Osteoblast (primary cell): ENCODE data around the gene NDST3. TPM values are rescaled to one million over a fixed set of nuclear protein-coding genes. Genes with fewer than 3 reads are reported as not detected.
A peak's percentile ranks its signal among the peaks of the same experiment; 100 is the strongest.

Experiments used
- DNase-seq: peaks from one replicate; pipeline ENCODE4 v3.0.0; 2011; ENCODE audit warnings: low spot score, mixed read lengths; ENCODE audit not compliant: insufficient read length; ENCODE audit errors: missing footprints
- H2AFZ ChIP-seq: 2 replicates; pipeline ENCODE4 v1.6.0; 2011; ENCODE audit warnings: mild to moderate bottlenecking, low read length
- H3K27ac ChIP-seq: 2 replicates; pipeline ENCODE4 v1.5.1; 2011; ENCODE audit warnings: mild to moderate bottlenecking, low read depth, low read length, moderate library complexity
- H3K27me3 ChIP-seq: 2 replicates; pipeline ENCODE4 v1.6.0; 2012; ENCODE audit warnings: mild to moderate bottlenecking, control low read depth, inconsistent platforms, low read length, moderate library complexity; ENCODE audit not compliant: insufficient read depth
- H3K36me3 ChIP-seq: 2 replicates; pipeline ENCODE4 v1.5.1; 2011; ENCODE audit warnings: mild to moderate bottlenecking, low read length, control low read depth, moderate library complexity; ENCODE audit not compliant: insufficient read depth
- H3K4me1 ChIP-seq: 2 replicates; pipeline ENCODE4 v1.5.1; 2011; ENCODE audit warnings: mild to moderate bottlenecking, low read length, control low read depth, moderate library complexity; ENCODE audit not compliant: insufficient read depth
- H3K4me2 ChIP-seq: 2 replicates; pipeline ENCODE4 v1.6.0; 2011; ENCODE audit warnings: mild to moderate bottlenecking, low read length; ENCODE audit not compliant: insufficient read depth
- H3K4me3 ChIP-seq: fragments of 200-600 bp; sonication (generic); 3 replicates; pipeline ENCODE4 v1.5.1; 2012; ENCODE audit warnings: mild to moderate bottlenecking, low read length, inconsistent platforms; ENCODE audit not compliant: insufficient read depth
- H3K79me2 ChIP-seq: 2 replicates; pipeline ENCODE4 v1.6.0; 2012; ENCODE audit warnings: mild to moderate bottlenecking, low read length, control low read depth, inconsistent platforms; ENCODE audit not compliant: insufficient read depth
- H3K9me3 ChIP-seq: 2 replicates; pipeline ENCODE4 v1.5.1; 2011; ENCODE audit warnings: low read depth, low read length, control low read depth
- H4K20me1 ChIP-seq: 2 replicates; pipeline ENCODE4 v1.6.0; 2012; ENCODE audit warnings: mild to moderate bottlenecking, low read length, control low read depth; ENCODE audit not compliant: insufficient read depth
- total RNA-seq: library from RNA; depleted of rRNA; stranded (reverse); fragments of >200 nt; gene quantifications from 2 replicates; pipeline ENCODE4 v1.2.3, GENCODE V29; 2012
- TF ChIP-seq, protein P1 (sequence below): IDR thresholded peaks from 2 replicates; pipeline ENCODE4 v1.5.1; 2011; ENCODE audit warnings: mild to moderate bottlenecking, low read depth, low read length, moderate library complexity; ENCODE audit errors: extremely low read depth

NDST3 gene
- total RNA-seq, 1 donor = not detected

DNA sequence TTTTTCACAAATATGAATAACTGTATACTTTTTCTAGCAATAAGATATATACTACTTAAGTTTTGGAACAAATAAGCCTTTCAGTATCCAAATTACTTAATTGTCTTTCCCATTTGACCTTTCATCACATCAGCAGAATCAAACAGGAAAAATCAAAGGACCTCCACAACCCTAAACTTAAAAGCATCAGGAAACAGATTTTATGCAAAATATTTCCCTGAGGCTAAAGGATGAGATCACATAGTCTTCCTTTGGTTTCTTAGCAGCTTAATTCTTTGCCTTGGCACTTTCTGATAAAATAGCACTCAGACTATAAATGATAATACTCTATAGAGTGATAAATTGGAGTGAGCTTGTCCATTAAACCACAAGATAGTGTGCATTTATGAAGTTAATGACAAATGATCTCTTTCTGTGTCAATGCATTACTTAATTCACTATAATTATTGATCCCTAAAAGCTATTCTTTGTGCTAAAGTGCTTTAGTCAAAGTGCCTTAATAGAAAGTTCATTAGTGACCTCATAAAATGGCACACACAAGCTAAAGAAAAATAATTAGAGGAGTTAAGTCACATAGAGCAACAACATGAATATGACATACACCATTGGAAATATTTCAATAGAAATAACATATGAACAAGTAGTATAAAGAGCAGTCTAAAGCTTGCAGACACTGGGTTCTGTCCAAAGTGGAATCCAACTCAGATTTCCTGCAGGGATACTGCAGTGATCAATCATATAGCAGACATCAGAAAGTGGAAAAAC is 15.7 kb upstream of the NDST3 start:
- H3K4me2 ChIP-seq = no peak overlapping the region
- H3K9me3 ChIP-seq = no peaks in the 10 kb centered on the region
- H3K27me3 ChIP-seq = no peaks in the 10 kb centered on the region
- H3K4me3 ChIP-seq = no peak overlapping the region
- TF ChIP-seq, protein P1, sequence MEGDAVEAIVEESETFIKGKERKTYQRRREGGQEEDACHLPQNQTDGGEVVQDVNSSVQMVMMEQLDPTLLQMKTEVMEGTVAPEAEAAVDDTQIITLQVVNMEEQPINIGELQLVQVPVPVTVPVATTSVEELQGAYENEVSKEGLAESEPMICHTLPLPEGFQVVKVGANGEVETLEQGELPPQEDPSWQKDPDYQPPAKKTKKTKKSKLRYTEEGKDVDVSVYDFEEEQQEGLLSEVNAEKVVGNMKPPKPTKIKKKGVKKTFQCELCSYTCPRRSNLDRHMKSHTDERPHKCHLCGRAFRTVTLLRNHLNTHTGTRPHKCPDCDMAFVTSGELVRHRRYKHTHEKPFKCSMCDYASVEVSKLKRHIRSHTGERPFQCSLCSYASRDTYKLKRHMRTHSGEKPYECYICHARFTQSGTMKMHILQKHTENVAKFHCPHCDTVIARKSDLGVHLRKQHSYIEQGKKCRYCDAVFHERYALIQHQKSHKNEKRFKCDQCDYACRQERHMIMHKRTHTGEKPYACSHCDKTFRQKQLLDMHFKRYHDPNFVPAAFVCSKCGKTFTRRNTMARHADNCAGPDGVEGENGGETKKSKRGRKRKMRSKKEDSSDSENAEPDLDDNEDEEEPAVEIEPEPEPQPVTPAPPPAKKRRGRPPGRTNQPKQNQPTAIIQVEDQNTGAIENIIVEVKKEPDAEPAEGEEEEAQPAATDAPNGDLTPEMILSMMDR = no peak
- H2AFZ ChIP-seq = no peak overlapping the region
- H3K36me3 ChIP-seq = no peaks in the 10 kb centered on the region
- H3K27ac ChIP-seq = no peak overlapping the region
- H3K79me2 ChIP-seq = no peaks in the 10 kb centered on the region
- DNase-seq = no peak
- no peaks in the 10 kb centered on the region for H3K4me1 ChIP-seq
- no peaks in the 10 kb centered on the region for H4K20me1 ChIP-seq

DNA sequence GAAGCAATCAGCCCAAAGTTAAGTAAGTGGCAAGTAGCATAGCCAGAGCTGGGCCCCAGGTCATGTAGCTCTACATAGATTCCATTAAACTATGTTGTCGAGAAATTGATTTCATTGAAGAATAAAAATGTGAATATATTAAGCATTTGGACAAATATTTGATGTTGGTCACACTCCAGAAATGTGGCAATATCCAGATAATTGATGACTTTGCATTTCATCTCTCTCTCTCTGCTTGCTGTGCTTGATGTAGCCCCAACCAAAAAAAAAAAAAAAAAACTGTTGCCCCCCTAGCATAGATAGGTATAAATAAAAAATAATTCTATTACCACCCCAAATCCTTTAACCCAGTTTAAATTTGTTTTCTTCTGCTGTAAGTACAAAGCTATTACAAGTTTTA is 7.5 kb upstream of the NDST3 start:
- no peak for DNase-seq
- Histone ChIP-seq H3K79me2 (no peaks in the 10 kb centered on the region), H3K36me3 (no peaks in the 10 kb centered on the region), H2AFZ (no peak overlapping the region), H3K9me3 (no peaks in the 10 kb centered on the region), H3K4me3 (no peak overlapping the region), H3K4me2 (no peak overlapping the region), H3K4me1 (no peaks in the 10 kb centered on the region), H3K27me3 (no peaks in the 10 kb centered on the region), H4K20me1 (no peaks in the 10 kb centered on the region), H3K27ac (no peak overlapping the region)
- TF ChIP-seq, protein P1 = no peak

DNA sequence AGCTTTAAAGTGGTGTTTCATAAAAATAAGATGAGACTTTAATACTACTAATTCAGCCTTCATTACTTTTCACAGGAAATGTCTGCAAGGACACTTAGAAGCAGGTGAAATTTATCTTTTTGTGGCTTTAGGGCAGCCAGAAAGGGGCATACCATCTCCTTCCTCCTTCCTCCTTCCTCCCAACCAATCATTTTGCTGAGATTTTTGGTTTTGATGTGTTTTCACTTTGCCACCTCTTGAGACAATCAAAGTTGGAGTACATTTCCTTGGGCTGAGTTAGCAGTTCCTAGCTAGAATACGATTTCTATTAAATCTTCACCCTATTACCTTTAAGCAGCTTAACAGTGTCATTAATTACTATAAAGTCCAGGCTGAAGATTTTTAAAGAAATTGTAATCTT is 5.1 kb upstream of the NDST3 start:
- H3K4me2 ChIP-seq = no peak overlapping the region
- no peak overlapping the region for H2AFZ ChIP-seq
- H3K9me3 ChIP-seq = no peaks in the 10 kb centered on the region
- H3K27ac ChIP-seq = no peak overlapping the region
- H3K4me1 ChIP-seq = no peaks in the 10 kb centered on the region
- TF ChIP-seq, protein P1 = no peak
- H3K4me3 ChIP-seq = no peak overlapping the region
- H3K27me3 ChIP-seq = peaks cover 15% of the 10 kb centered on the region
- H3K36me3 ChIP-seq = no peaks in the 10 kb centered on the region
- H4K20me1 ChIP-seq = no peaks in the 10 kb centered on the region
- no peaks in the 10 kb centered on the region for H3K79me2 ChIP-seq
- DNase-seq = no peak

DNA sequence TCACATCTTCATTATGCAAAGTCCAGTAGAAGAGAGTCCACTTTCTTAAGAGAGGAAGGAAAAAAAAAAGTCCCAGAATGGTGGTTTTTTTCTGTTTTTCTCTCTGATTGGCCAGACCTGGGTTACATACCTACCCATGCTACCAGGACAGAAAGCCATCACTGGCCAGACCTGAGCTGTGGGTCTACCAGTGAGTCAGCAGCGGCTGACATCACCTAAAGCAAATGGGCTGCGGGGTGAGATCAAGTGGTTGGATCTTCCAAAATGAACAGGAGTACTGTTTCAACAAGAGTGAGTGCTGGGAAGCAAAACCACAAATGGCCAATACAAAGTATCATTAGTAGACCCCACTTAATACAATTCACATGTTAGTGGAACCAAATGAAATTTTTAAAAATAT is 1.6 kb upstream of the NDST3 start:
- H3K27ac ChIP-seq = no peak overlapping the region
- no peaks in the 10 kb centered on the region for H4K20me1 ChIP-seq
- H3K9me3 ChIP-seq = no peaks in the 10 kb centered on the region
- peak overlapping the region; percentile 74 for H3K4me2 ChIP-seq
- H3K27me3 ChIP-seq = peaks cover 31% of the 10 kb centered on the region
- TF ChIP-seq, protein P1 = no peak
- DNase-seq = no peak
- H3K4me1 ChIP-seq = no peaks in the 10 kb centered on the region
- no peaks in the 10 kb centered on the region for H3K36me3 ChIP-seq
- H2AFZ ChIP-seq = no peak overlapping the region
- H3K4me3 ChIP-seq = no peak overlapping the region
- H3K79me2 ChIP-seq = no peaks in the 10 kb centered on the region
